Panc1 (cell line): ENCODE measurements around the gene ARHGDIB. TPM values are rescaled to one million over a fixed set of nuclear protein-coding genes. Genes with fewer than 3 reads are reported as not detected.

Experiments used
- ATAC-seq: fragments of 200-7000 bp; cut with Tn5 transposase; 2 replicates; pipeline ENCODE4 v1.9.1; 2020; ENCODE audit warnings: mild to moderate bottlenecking, moderate library complexity
- BruUV-seq: library from RNA; stranded (reverse); fragments of 400-500 nt; replicated peaks from 2 replicates; lab custom pipeline; 2021; lab: Mats Ljungman, UMichigan
- CTCF ChIA-PET: fragments of 300-600 bp; sonication (Branson Sonifier 250); formaldehyde crosslinking; loops from one replicate; lab custom pipeline; 2022; ENCODE audit warnings: antibody characterized with exemption; lab: Charles Lee
- POLR2A ChIA-PET: fragments of 300-600 bp; sonication (Branson Sonifier 250); formaldehyde crosslinking; loops from one replicate; lab custom pipeline; 2022; ENCODE audit warnings: antibody characterized with exemption; lab: Charles Lee
- DNase-seq: peaks from one replicate; pipeline ENCODE4 v3.0.0-alpha.2; 2010; ENCODE audit warnings: low read depth, low spot score
- H3K27ac ChIP-seq: 2 replicates; pipeline ENCODE4 v1.5.1; 2011; ENCODE audit warnings: mild to moderate bottlenecking, low read length, inconsistent platforms
- H3K27me3 ChIP-seq: fragments of 200-500 bp; sonication (Bioruptor generic); 2 replicates; pipeline ENCODE4 v1.6.0; 2014; ENCODE audit warnings: low read length, inconsistent platforms; ENCODE audit not compliant: control insufficient read depth, insufficient read depth
- H3K36me3 ChIP-seq: fragments of 200-500 bp; sonication (Bioruptor generic); 2 replicates; pipeline ENCODE4 v1.5.1; 2014; ENCODE audit warnings: inconsistent platforms, mild to moderate bottlenecking, low read length, moderate library complexity; ENCODE audit not compliant: control insufficient read depth, insufficient read depth
- H3K4me1 ChIP-seq: 2 replicates; pipeline ENCODE4 v1.5.1; 2011; ENCODE audit warnings: inconsistent platforms, mild to moderate bottlenecking, low read length, moderate library complexity; ENCODE audit not compliant: control insufficient read depth, insufficient read depth
- H3K4me3 ChIP-seq, 2 experiments: 2 replicates each; pipeline ENCODE4 v1.5.1; 2011 to 2012; ENCODE audit warnings: low read depth in 2 of 2, low read length in 2 of 2, mild to moderate bottlenecking in 2 of 2, inconsistent platforms in 1 of 2, moderate library complexity in 1 of 2
- H3K9me3 ChIP-seq: fragments of 200-500 bp; sonication (Bioruptor generic); 2 replicates; pipeline ENCODE4 v1.5.1; 2014; ENCODE audit warnings: low read depth, mild to moderate bottlenecking, inconsistent platforms, low read length, moderate library complexity; ENCODE audit not compliant: control insufficient read depth, insufficient read depth
- CTCF ChIP-seq: fragments of 450-650 bp; IDR thresholded peaks from 2 replicates; pipeline ENCODE4 v1.5.1; 2017; ENCODE audit warnings: mild to moderate bottlenecking
- POLR2AphosphoS5 ChIP-seq: IDR thresholded peaks from 2 replicates; pipeline ENCODE4 v1.6.1; 2012; ENCODE audit warnings: mild to moderate bottlenecking, low read depth, low read length, moderate library complexity
- REST ChIP-seq, 2 experiments: IDR thresholded peaks; 2 replicates each; pipeline ENCODE4 v1.6.1; 2011 to 2012; ENCODE audit warnings: low read depth in 2 of 2, control low read depth in 1 of 2, low read length in 1 of 2, mild to moderate bottlenecking in 1 of 2, moderate library complexity in 1 of 2; ENCODE audit not compliant: insufficient read depth in 1 of 2
- SIN3A ChIP-seq: IDR thresholded peaks from 2 replicates; pipeline ENCODE4 v1.6.1; 2012; ENCODE audit warnings: low read depth, mild to moderate bottlenecking, low read length, moderate library complexity, borderline replicate concordance; ENCODE audit not compliant: insufficient read depth
- TCF7L2 ChIP-seq: IDR thresholded peaks from 2 replicates; pipeline ENCODE4 v1.6.1; 2011; ENCODE audit warnings: mild to moderate bottlenecking, low read depth, low read length, inconsistent platforms
- in situ Hi-C: cut with HindIII; loops from 2 replicates; pipeline ENCODE4 v1.10.0; 2016; ENCODE audit warnings: low sequenced_read_pairs, low pct_unique_long_range_greater_than_20kb
- intact Hi-C: fragments of 100-400 bp; cut with micrococcal nuclease; formaldehyde crosslinking; loops from one replicate; pipeline ENCODE4 v1.10.0; 2022; ENCODE audit not compliant: unreplicated experiment
- total RNA-seq: library from RNA; stranded (reverse); gene quantifications from one replicate; pipeline ENCODE4 v1.2.1, GENCODE V29; 2021; ENCODE audit not compliant: unreplicated experiment

The ARHGDIB gene
- total RNA-seq, 1 experiment from 2014 or later, result 1.6 TPM

- DNase-seq (no peak), ATAC-seq (no peak)
- Histone ChIP-seq H3K27ac (no peak overlapping the region), H3K4me1 (no peaks in the 10 kb centered on the region), H3K4me3 (no peak overlapping the region), H3K27me3 (no peaks in the 10 kb centered on the region), H3K9me3 (no peaks in the 10 kb centered on the region), H3K36me3 (no peaks in the 10 kb centered on the region)
- ChIA-PET POLR2A (no interaction called here), CTCF (no interaction called here)
- BruUV-seq, result no TSS peak
- intact Hi-C loops, result no loop called here
- in situ Hi-C loops, result no loop called here
- TF ChIP-seq CTCF (no peak), TCF7L2 (no peak), REST (IDR thresholded peaks at IDR 0.05; ENCODE audit: insufficient read depth in 1 of 2, low read depth in 2 of 2, low read length in 1 of 2) (no peak), POLR2AphosphoS5 (no peak), SIN3A (no peak)
These were observed 41.9 kb downstream of the ARHGDIB start for GRCh38 chr12:14919455-14919854.

- Histone ChIP-seq H3K27ac (no peak overlapping the region), H3K9me3 (no peaks in the 10 kb centered on the region), H3K4me1 (no peaks in the 10 kb centered on the region), H3K27me3 (no peaks in the 10 kb centered on the region), H3K36me3 (no peaks in the 10 kb centered on the region), H3K4me3 (no peak overlapping the region)
- in situ Hi-C loops (no loop called here), intact Hi-C loops (no loop called here)
- no peak for TF ChIP-seq TCF7L2
- no peak for TF ChIP-seq SIN3A
- no peak for TF ChIP-seq POLR2AphosphoS5
- no peak for TF ChIP-seq REST (IDR thresholded peaks at IDR 0.05; ENCODE audit: insufficient read depth in 1 of 2, low read depth in 2 of 2, low read length in 1 of 2)
- no peak for TF ChIP-seq CTCF
- no TSS peak for BruUV-seq
- ChIA-PET CTCF (no interaction called here), POLR2A (no interaction called here)
- no peak for ATAC-seq
- DNase-seq, result no peak
These were observed 45.7 kb downstream of the ARHGDIB start for GRCh38 chr12:14915736-14916135.
